ENCODE results near the gene TXLNG. TPM values are rescaled to one million over a fixed set of nuclear protein-coding genes. Genes with fewer than 3 reads are reported as not detected.
A peak's percentile ranks its signal among the peaks of the same experiment; 100 is the strongest.

TXLNG gene
- total and polyA plus RNA-seq, 2 of the 4 experiments (the other 2 are of a cell fraction), result 7.0 to 9.7 TPM

DNA sequence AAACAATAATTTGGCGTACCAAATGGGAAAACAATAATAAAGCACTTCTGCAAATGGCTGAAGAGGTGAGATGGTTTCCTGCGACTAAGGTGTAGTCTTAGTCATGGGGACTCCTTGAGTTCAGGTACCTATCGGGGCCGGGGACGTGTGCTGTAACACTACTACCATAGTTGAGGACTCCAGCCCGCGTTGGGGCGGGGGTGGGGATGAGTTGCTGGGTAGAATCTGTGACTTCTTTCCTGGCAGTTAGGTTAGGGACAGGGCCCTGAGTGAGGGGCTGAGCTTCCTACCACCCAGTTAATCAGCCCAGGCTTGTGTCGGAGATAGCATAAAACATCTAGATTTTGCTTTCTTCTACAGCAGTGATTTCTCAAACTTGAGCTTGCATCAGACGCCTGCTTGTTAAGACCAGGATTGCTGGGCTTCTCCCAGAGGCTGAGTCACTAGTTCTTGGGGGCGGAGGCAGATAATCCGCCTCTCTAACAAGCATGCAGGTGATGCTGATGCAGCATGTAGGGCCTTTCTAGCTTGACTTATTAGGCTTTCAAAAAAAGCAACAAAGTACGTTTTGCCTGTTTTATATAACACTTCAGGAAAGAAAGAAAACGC is 53.7 kb downstream of the TXLNG start:
- Histone ChIP-seq H2AFZ (replicated peaks; ENCODE audit: low read length, poor library complexity) (no peak overlapping the region), H3K9me1 (ENCODE audit: insufficient read depth, low read length) (peaks cover 5% of the 10 kb centered on the region; the same call in 1 of the 2 replicates), H3K9me3 (ENCODE audit: control insufficient read depth, insufficient read depth, low read length) (no peaks in the 10 kb centered on the region), H3K56ac (ENCODE audit: extremely low read depth, insufficient read depth, low read length) (no peak overlapping the region), H4K20me1 (ENCODE audit: insufficient read depth, low read length) (no peaks in the 10 kb centered on the region), H3K79me1 (ENCODE audit: low read depth in 1 of 2, low read length in 2 of 2) (peaks cover 0 to 7% of the 10 kb centered on the region in 2 experiments; a peak in 1 of 4 replicates), H2BK5ac (ENCODE audit: low read depth, low read length, poor library complexity, severe bottlenecking) (peak overlapping the region; percentile 48), H2AK9ac (replicated peaks; ENCODE audit: low read depth, low read length, poor library complexity) (no peak overlapping the region), H3K36me3 (ENCODE audit: control insufficient read depth, insufficient read depth, low read length) (peaks cover 25% of the 10 kb centered on the region), H3K4me2 (ENCODE audit: low read depth, low read length) (no peak overlapping the region), H3K27me3 (ENCODE audit: control insufficient read depth, insufficient read depth, low read length) (no peaks in the 10 kb centered on the region), H3K4ac (ENCODE audit: low read depth, low read length) (peak overlapping the region; percentile 48), H4K5ac (ENCODE audit: low read depth, low read length) (no peak overlapping the region), H4K8ac (ENCODE audit: low read depth in 2 of 2, low read length in 2 of 2) (peak overlapping the region in 1 of 2 experiments; percentile 50; a peak in 3 of 4 replicates), H2BK120ac (ENCODE audit: low read depth, low read length) (peak overlapping the region; percentile 76), H3K27ac (ENCODE audit: insufficient read depth, low read length) (peak overlapping the region; percentile 77; the same call in 1 of the 2 replicates), H3K4me3 (ENCODE audit: insufficient read depth, low read depth, low read length) (no peak overlapping the region), H2BK15ac (ENCODE audit: low read depth, low read length) (no peak overlapping the region), H4K91ac (ENCODE audit: insufficient read depth, low read depth, low read length) (peak overlapping the region; percentile 60), H3K9ac (ENCODE audit: low read depth, low read length) (no peak overlapping the region), H3K18ac (ENCODE audit: low read depth, low read length) (no peak overlapping the region; the same call in 1 of the 2 replicates), H3K23ac (ENCODE audit: low read depth, low read length) (no peak overlapping the region), H3K14ac (replicated peaks; ENCODE audit: low read depth, low read length) (peak overlapping the region; percentile 5; the same call in 1 of the 2 replicates), H2AK5ac (ENCODE audit: low read depth, low read length) (peak overlapping the region; percentile 43; the same call in 1 of the 2 replicates), H3K4me1 (ENCODE audit: control insufficient read depth, insufficient read depth, low read length) (peaks cover 11% of the 10 kb centered on the region), H2BK20ac (ENCODE audit: low read depth, low read length) (peak overlapping the region; percentile 57; the same call in 1 of the 2 replicates)
- peak; percentile 52 for ATAC-seq (ENCODE audit: low read depth)
- intact Hi-C loops (cut with micrococcal nuclease), result no loop called here
- no peak for TF ChIP-seq FOS (IDR thresholded peaks at IDR 0.05; ENCODE audit: low read depth, low read length)
- TF ChIP-seq RAD21 (IDR thresholded peaks at IDR 0.05; ENCODE audit: low read length), result no peak
- TF ChIP-seq, protein P1, sequence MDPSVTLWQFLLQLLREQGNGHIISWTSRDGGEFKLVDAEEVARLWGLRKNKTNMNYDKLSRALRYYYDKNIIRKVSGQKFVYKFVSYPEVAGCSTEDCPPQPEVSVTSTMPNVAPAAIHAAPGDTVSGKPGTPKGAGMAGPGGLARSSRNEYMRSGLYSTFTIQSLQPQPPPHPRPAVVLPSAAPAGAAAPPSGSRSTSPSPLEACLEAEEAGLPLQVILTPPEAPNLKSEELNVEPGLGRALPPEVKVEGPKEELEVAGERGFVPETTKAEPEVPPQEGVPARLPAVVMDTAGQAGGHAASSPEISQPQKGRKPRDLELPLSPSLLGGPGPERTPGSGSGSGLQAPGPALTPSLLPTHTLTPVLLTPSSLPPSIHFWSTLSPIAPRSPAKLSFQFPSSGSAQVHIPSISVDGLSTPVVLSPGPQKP (IDR thresholded peaks at IDR 0.05; ENCODE audit: borderline replicate concordance, low read depth, low read length), result no peak
- TF ChIP-seq MXI1 (IDR thresholded peaks at IDR 0.05; ENCODE audit: borderline replicate concordance, low read depth, low read length), result no peak
- no peak for TF ChIP-seq RFX5 (IDR thresholded peaks at IDR 0.05; ENCODE audit: low read depth, low read length)
- no peak for TF ChIP-seq SMC3 (IDR thresholded peaks at IDR 0.05; ENCODE audit: low read depth, low read length)
- no peak for TF ChIP-seq BHLHE40 (IDR thresholded peaks at IDR 0.05; ENCODE audit: low read depth, low read length)
- peak; percentile 62 for TF ChIP-seq MAFK (IDR thresholded peaks at IDR 0.05; ENCODE audit: low read depth, low read length)
- TF ChIP-seq CEBPB (IDR thresholded peaks at IDR 0.05; ENCODE audit: low read depth, low read length), result peak; percentile 84
- no peak for TF ChIP-seq NFE2L2 (IDR thresholded peaks at IDR 0.05; ENCODE audit: low read depth, low read length)
- no peak for TF ChIP-seq CHD1 (IDR thresholded peaks at IDR 0.05; ENCODE audit: low read depth, low read length)
- TF ChIP-seq, protein P2, sequence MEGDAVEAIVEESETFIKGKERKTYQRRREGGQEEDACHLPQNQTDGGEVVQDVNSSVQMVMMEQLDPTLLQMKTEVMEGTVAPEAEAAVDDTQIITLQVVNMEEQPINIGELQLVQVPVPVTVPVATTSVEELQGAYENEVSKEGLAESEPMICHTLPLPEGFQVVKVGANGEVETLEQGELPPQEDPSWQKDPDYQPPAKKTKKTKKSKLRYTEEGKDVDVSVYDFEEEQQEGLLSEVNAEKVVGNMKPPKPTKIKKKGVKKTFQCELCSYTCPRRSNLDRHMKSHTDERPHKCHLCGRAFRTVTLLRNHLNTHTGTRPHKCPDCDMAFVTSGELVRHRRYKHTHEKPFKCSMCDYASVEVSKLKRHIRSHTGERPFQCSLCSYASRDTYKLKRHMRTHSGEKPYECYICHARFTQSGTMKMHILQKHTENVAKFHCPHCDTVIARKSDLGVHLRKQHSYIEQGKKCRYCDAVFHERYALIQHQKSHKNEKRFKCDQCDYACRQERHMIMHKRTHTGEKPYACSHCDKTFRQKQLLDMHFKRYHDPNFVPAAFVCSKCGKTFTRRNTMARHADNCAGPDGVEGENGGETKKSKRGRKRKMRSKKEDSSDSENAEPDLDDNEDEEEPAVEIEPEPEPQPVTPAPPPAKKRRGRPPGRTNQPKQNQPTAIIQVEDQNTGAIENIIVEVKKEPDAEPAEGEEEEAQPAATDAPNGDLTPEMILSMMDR (conservative IDR thresholded peaks at IDR 0.05; ENCODE audit: low read depth, low read length), result no peak
- no peak for TF ChIP-seq RCOR1 (IDR thresholded peaks at IDR 0.05; ENCODE audit: insufficient replicate concordance, low read length)
- dilution Hi-C loops (cut with HindIII; ENCODE audit: low sequenced_read_pairs, unreplicated experiment), result no loop called here
- in situ Hi-C loops (cut with MboI; ENCODE audit: low sequenced_read_pairs), result loop anchor here (25.0 kb wide), 1 partner anchor 847 kb away; no protein-coding TSS in a partner anchor
- WGBS, 2 experiments (ENCODE audit: extremely low coverage in 2 of 2, insufficient read length in 1 of 2), result 77% methylated on average over 6 of the region's 14 CpGs; no CpG with 5 or more reads in 1 of the 2 experiments
- ChIA-PET CTCF (no interaction called here), POLR2A (ENCODE audit: unreplicated experiment) (no interaction called here)
- BruUV-seq (replicated peaks), result no TSS peak
- DNase-seq, result peak; percentile 85

Measured in IMR-90 (cell line).